ENCODE results near the gene MOB3C.

- TF ChIP-seq CTCF (IDR thresholded peaks at IDR 0.05) (no peak), POLR2A (IDR thresholded peaks at IDR 0.05) (no peak)
Observed at GRCh38 chr1:46582972-46583371, 33.6 kb downstream of the MOB3C start.
